D721Med (cell line): ENCODE data around the gene CHCT1.

Experiments
- DNase-seq: peaks from one replicate; pipeline ENCODE4 v3.0.0; 2011; ENCODE audit warnings: low spot score; ENCODE audit not compliant: insufficient read length
- FAIRE-seq: peaks from 2 replicates; lab custom pipeline; 2011; peaks lifted over from hg19 to GRCh38; lab: Jason Lieb, UNC
- CTCF ChIP-seq: IDR thresholded peaks from 2 replicates; pipeline ENCODE4 v1.5.1; 2012; ENCODE audit warnings: mild to moderate bottlenecking, control low read depth; ENCODE audit not compliant: insufficient read depth; ENCODE audit errors: missing control alignments

The CHCT1 gene

GRCh38 chr17:60436676-60437075 lies 14.4 kb downstream of the CHCT1 start:
- no peak for DNase-seq
- no peak for FAIRE-seq
- TF ChIP-seq CTCF = no peak

DNA sequence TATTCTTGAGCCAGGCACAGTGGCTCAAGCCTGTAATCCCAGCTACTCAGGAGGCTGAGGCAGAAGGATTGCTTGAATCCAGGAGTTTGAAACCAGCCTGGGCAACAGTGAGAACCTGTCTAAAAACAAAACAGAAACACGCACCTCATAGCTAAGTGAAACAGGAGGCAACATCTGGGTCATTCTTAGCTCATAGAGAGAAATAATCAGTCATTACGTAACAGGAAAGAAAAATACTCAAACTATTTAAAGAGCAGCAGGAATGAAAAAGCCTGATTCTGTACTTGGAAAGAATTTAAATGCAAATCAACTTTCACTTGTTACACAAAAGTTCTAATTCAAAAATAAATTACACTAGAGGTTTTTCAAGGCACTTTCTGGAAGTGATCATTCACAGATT lies 17.2 kb downstream of the CHCT1 start:
- DNase-seq (no peak), FAIRE-seq (no peak)
- no peak for TF ChIP-seq CTCF

DNA sequence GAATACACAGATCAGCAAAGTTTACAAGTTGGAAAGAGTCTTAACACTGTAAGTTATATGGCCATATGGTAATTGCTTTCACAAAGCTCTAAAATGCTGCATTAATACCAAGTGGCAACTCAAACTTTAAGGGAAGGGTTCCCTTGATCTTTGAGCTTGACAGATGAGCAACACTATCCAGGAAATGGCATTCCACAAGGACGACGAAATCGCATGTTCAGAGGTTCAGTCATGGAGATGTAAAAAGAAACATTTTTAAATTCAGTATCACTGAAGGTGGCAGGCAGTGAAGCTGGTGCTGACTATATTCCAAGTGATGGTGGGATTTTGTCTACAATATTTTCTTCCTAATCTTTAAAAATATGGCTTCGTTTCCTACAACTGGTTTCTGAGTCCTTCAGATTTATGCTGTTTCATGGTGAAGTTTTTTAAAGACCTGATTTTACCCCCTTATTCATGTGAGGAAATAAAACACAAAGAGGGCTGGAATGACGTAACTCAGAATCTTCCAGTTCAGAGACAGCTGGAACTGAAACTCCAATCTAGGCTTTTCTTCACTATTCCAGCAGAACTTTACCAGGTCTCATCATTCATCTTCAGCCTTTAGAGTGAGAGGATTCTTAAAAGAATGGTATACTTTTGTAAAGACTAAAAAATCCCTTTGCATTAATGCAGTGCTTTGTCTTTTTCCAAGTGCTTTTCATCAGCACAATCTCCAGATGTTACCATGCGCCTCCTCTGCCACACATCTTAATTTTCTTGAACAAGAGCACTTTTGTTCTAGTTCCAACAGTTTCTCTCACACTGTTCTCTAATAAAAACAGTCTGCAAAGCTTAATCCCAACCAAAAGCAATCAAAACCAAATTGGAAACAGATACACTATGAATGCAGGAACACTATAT lies 20.2 kb downstream of the CHCT1 start:
- no peak for TF ChIP-seq CTCF
- no peak for DNase-seq
- no peak for FAIRE-seq

- TF ChIP-seq CTCF = no peak
- DNase-seq (no peak), FAIRE-seq (no peak)
These were observed 21.4 kb downstream of the CHCT1 start for GRCh38 chr17:60443713-60444112.

GRCh38 chr17:60445144-60445543 lies 22.9 kb downstream of the CHCT1 start:
- TF ChIP-seq CTCF = no peak
- no peak for DNase-seq
- FAIRE-seq = no peak

GRCh38 chr17:60447375-60447774 lies 25.1 kb downstream of the CHCT1 start:
- no peak for TF ChIP-seq CTCF
- no peak for FAIRE-seq

GRCh38 chr17:60451071-60451470 lies 28.8 kb downstream of the CHCT1 start:
- TF ChIP-seq CTCF = no peak
- no peak for DNase-seq
- FAIRE-seq = no peak

More at GRCh38 chr17:60447375-60447774, 25.1 kb downstream of the CHCT1 start:
- DNase-seq = no peak
